ENCODE results near the gene DHPS.

- TF ChIP-seq CTCF (IDR thresholded peaks at IDR 0.05), result no peak
- TF ChIP-seq EZH2 (IDR thresholded peaks at IDR 0.05), result no peak
Observed at GRCh38 chr19:12655546-12655945, 26.1 kb downstream of the DHPS start.
